K562 (cell line): ENCODE data around the gene FEN1. TPM values are rescaled to one million over a fixed set of nuclear protein-coding genes. Genes with fewer than 3 reads are reported as not detected.
A peak's percentile ranks its signal among the peaks of the same experiment; 100 is the strongest.

Experiments
- CCNT2 ChIP-seq: IDR thresholded peaks from 2 replicates; pipeline ENCODE4 v1.6.1; 2011; ENCODE audit warnings: borderline replicate concordance, low read depth, mild to moderate bottlenecking, moderate library complexity, mixed read lengths, low read length; ENCODE audit not compliant: insufficient read length; ENCODE audit errors: extremely low read depth
- FOXM1 ChIP-seq, 2 experiments: fragments of 450-650 bp in 1 of 2; sonication (generic) in 1 of 2; formaldehyde crosslinking in 1 of 2; IDR thresholded peaks; 2 replicates each; pipeline versions ENCODE4 v1.6.1 to v1.9.0; 2017 to 2022; ENCODE audit warnings: low read depth in 2 of 2, mild to moderate bottlenecking in 2 of 2, missing genetic modification reagents in 1 of 2, moderate library complexity in 1 of 2
- HSF4 ChIP-seq: fragments of 250-450 bp; sonication (Bioruptor Pico); IDR thresholded peaks from 2 replicates; pipeline ENCODE4 v2.1.2; 2022; ENCODE audit warnings: mild to moderate bottlenecking, moderate library complexity, borderline replicate concordance
- KAT8 ChIP-seq: fragments of 450-650 bp; IDR thresholded peaks from 2 replicates; pipeline ENCODE4 v1.6.1; 2016; ENCODE audit warnings: low read depth, mild to moderate bottlenecking
- KDM5B ChIP-seq: fragments of 200-600 bp; sonication (generic); IDR thresholded peaks from 2 replicates; pipeline ENCODE4 v1.6.1; 2012; ENCODE audit warnings: low read depth, mild to moderate bottlenecking, moderate library complexity, low read length, control low read depth, inconsistent platforms; ENCODE audit not compliant: insufficient replicate concordance
- MAFF ChIP-seq: IDR thresholded peaks from 2 replicates; pipeline ENCODE4 v1.6.1; 2012; ENCODE audit warnings: low read length, improper control_type of control experiment
- MEIS2 ChIP-seq: fragments of 450-650 bp; IDR thresholded peaks from 2 replicates; pipeline ENCODE4 v1.6.1; 2014; ENCODE audit warnings: mild to moderate bottlenecking; ENCODE audit not compliant: partially characterized antibody
- MYC ChIP-seq, 2 experiments: fragments of 250-450 bp in 1 of 2; sonication (Bioruptor Pico) in 1 of 2; IDR thresholded peaks; 2 replicates each; pipeline versions ENCODE4 v1.5.1 to v1.6.1; 2012 to 2021; ENCODE audit warnings: low read depth in 2 of 2, borderline replicate concordance in 1 of 2, improper control_type of control experiment in 1 of 2, low read length in 1 of 2, mild to moderate bottlenecking in 1 of 2, moderate library complexity in 1 of 2
- PHB2 ChIP-seq: fragments of 450-650 bp; IDR thresholded peaks from 2 replicates; pipeline ENCODE4 v1.6.1; 2017; ENCODE audit warnings: low read depth
- POLR2G ChIP-seq: fragments of 200-400 bp; formaldehyde crosslinking; IDR thresholded peaks from 2 replicates; pipeline ENCODE4 v1.6.1; 2017; ENCODE audit warnings: low read depth, mild to moderate bottlenecking, antibody characterized with exemption, low read length, moderate library complexity
- RAD21 ChIP-seq, 2 experiments: fragments of 250-450 bp in 1 of 2; fragments of 450-650 bp in 1 of 2; sonication (Bioruptor Pico) in 1 of 2; formaldehyde crosslinking in 1 of 2; IDR thresholded peaks in 1 of 2; conservative IDR thresholded peaks in 1 of 2; 2 replicates each; pipeline versions ENCODE4 v1.4.0 to v1.8.0; 2020 to 2022; ENCODE audit warnings: mild to moderate bottlenecking in 2 of 2, moderate library complexity in 1 of 2
- RBBP5 ChIP-seq: fragments of 200-600 bp; sonication (generic); IDR thresholded peaks from 2 replicates; pipeline ENCODE4 v1.6.1; 2012; ENCODE audit warnings: borderline replicate concordance, mild to moderate bottlenecking, low read length, control low read depth, inconsistent platforms; ENCODE audit not compliant: insufficient read depth, poor library complexity, severe bottlenecking
- SIN3B ChIP-seq: fragments of 450-650 bp; IDR thresholded peaks from 2 replicates; pipeline ENCODE4 v1.6.1; 2017; ENCODE audit warnings: low read depth, mild to moderate bottlenecking, moderate library complexity
- TAL1 ChIP-seq: fragments of 450-650 bp; IDR thresholded peaks from 2 replicates; pipeline ENCODE4 v1.6.1; 2016; ENCODE audit warnings: mild to moderate bottlenecking
- ZFX ChIP-seq: sonication (generic); formaldehyde crosslinking; IDR thresholded peaks from 2 replicates; pipeline ENCODE4 v1.8.0; 2022; ENCODE audit warnings: mild to moderate bottlenecking, missing genetic modification reagents, moderate library complexity
- polyA plus RNA-seq, 8 experiments: library from polyadenylated mRNA; depleted of rRNA in 4 of 8; stranded (reverse) in 5 of 8; unstranded in 3 of 8; fragments of >200 nt; fragmentation: Nextera tagmentation in 2 of 8; fragmentation: Illumina TruSeq in 1 of 8; extraction: Ambion mirVana in 2 of 8; extraction: Trizol in 1 of 8; gene quantifications; 2 replicates each; pipeline versions ENCODE4 v1.2.1 to v1.2.3, GENCODE V29; 2011 to 2014; ENCODE audit warnings: inconsistent platforms in 1 of 8, missing spikeins in 1 of 8
- total RNA-seq, 7 experiments: library from RNA; depleted of rRNA in 6 of 7; stranded (reverse); fragments of >200 nt in 6 of 7; fragmentation: Illumina TruSeq in 2 of 7; extraction: Trizol in 2 of 7; gene quantifications; 2 replicates each; pipeline versions ENCODE4 v1.2.1 to v1.2.3, GENCODE V29; 2011 to 2021; ENCODE audit warnings: low replicate concordance in 1 of 7
- TF ChIP-seq, protein P1 (sequence below), 3 experiments: IDR thresholded peaks in 2 of 3; conservative IDR thresholded peaks in 1 of 3; 2 replicates each; pipeline ENCODE4 v1.5.1; 2011 to 2012; ENCODE audit warnings: low read length in 3 of 3, mild to moderate bottlenecking in 3 of 3, control low read depth in 2 of 3, improper control_type of control experiment in 1 of 3, inconsistent platforms in 1 of 3, low read depth in 1 of 3, mixed read lengths in 1 of 3, moderate library complexity in 1 of 3; ENCODE audit not compliant: insufficient read depth in 2 of 3
- TF ChIP-seq, protein P2 (sequence below): sonication (generic); formaldehyde crosslinking; IDR thresholded peaks from 2 replicates; pipeline ENCODE4 v1.8.0; 2022; ENCODE audit warnings: missing genetic modification reagents, mild to moderate bottlenecking, moderate library complexity, borderline replicate concordance
- TF ChIP-seq, protein P3 (sequence below): fragments of 450-650 bp; IDR thresholded peaks from 2 replicates; pipeline ENCODE4 v1.6.1; 2017; ENCODE audit warnings: antibody characterized with exemption, mild to moderate bottlenecking

FEN1 gene
- total and polyA plus RNA-seq, 9 of the 15 experiments (the other 6 are each of a cell fraction or from before 2014, with no cell fraction given): 58.1 to 156 (median 137) TPM

DNA sequence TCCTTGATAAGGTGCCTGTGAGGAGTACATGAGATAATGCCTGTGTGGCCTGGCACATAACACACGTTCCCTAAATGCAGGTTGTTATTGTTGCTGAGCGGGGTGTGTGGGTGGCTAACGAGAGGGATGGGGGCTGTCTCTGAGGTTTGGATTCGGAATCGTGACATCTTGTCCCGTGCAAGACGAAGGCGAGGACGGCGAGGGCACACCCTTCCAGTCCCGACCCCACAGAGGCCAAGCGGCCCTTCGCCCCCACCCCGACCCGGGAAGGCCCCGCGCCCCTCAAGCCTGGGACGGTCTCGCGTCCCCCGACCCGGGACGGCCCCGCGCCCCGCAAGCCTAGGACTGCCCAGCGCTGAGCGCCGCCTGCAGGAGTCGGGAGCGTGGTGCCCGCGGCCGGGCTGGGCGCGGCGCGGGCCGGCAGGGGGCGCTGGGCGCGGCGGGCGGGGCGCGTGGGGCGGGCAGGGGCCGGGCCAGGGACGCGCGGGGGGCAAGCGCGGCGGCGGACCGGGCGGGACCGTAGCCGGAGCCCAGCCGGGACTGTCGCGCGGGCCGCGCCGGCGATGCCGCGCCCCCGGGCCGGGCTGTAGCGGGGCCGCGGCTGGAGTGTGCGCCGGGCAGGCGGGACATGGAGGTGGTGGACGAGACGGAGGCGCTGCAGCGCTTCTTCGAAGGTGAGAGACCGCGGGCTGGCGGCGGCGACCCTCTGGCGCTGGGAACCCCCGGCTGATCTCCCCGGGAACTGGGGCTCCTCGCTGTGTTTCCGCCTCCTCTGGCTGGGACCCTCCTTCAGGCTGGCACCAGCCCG lies 40.4 kb upstream of the FEN1 start, which contains the start of gene MYRF (continued):
- TF ChIP-seq KAT8: no peak
- TF ChIP-seq SIN3B: 0 out of 2 replicates have a peak, but pooled peaks have one; percentile 34
- no peak for TF ChIP-seq FOXM1 (IDR thresholded peaks at IDR 0.05; ENCODE audit: low read depth)
- 0 out of 2 replicates have a peak, but pooled peaks have one; percentile 56 for TF ChIP-seq FOXM1 (CRISPR knock-in tag; IDR thresholded peaks at IDR 0.05; ENCODE audit: low read depth)
- TF ChIP-seq HSF4 (CRISPR knock-in tag): no peak
- TF ChIP-seq, protein P1, sequence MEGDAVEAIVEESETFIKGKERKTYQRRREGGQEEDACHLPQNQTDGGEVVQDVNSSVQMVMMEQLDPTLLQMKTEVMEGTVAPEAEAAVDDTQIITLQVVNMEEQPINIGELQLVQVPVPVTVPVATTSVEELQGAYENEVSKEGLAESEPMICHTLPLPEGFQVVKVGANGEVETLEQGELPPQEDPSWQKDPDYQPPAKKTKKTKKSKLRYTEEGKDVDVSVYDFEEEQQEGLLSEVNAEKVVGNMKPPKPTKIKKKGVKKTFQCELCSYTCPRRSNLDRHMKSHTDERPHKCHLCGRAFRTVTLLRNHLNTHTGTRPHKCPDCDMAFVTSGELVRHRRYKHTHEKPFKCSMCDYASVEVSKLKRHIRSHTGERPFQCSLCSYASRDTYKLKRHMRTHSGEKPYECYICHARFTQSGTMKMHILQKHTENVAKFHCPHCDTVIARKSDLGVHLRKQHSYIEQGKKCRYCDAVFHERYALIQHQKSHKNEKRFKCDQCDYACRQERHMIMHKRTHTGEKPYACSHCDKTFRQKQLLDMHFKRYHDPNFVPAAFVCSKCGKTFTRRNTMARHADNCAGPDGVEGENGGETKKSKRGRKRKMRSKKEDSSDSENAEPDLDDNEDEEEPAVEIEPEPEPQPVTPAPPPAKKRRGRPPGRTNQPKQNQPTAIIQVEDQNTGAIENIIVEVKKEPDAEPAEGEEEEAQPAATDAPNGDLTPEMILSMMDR (IDR thresholded peaks at IDR 0.05 in 2 of 3, conservative IDR thresholded peaks at IDR 0.05 in 1 of 3; ENCODE audit: insufficient read depth in 2 of 3, low read depth in 1 of 3, low read length in 3 of 3): peak; percentile 42 to 96 (median 87)
- TF ChIP-seq MAFF: no peak
- TF ChIP-seq CCNT2: peak; percentile 43
- TF ChIP-seq RAD21 (CRISPR knock-in tag; conservative IDR thresholded peaks at IDR 0.05 in 1 of 2, IDR thresholded peaks at IDR 0.05 in 1 of 2): peak in 1 of 2 experiments; percentile 53; a peak in 3 of 4 replicates
- TF ChIP-seq PHB2: no peak
- TF ChIP-seq TAL1: no peak
- TF ChIP-seq, protein P2, sequence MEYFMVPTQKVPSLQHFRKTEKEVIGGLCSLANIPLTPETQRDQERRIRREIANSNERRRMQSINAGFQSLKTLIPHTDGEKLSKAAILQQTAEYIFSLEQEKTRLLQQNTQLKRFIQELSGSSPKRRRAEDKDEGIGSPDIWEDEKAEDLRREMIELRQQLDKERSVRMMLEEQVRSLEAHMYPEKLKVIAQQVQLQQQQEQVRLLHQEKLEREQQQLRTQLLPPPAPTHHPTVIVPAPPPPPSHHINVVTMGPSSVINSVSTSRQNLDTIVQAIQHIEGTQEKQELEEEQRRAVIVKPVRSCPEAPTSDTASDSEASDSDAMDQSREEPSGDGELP (CRISPR knock-in tag): peak; percentile 33; the same call in 1 of the 2 replicates
- TF ChIP-seq ZFX: peak; percentile 23; the same call in 1 of the 2 replicates
- no peak for TF ChIP-seq MEIS2
- peak; percentile 16 for TF ChIP-seq KDM5B
- peak; percentile 82 for TF ChIP-seq POLR2G
- peak; percentile 55; the same call in 1 of the 2 replicates for TF ChIP-seq MYC (IDR thresholded peaks at IDR 0.05; ENCODE audit: low read depth, low read length)
- no peak for TF ChIP-seq MYC (CRISPR knock-in tag; IDR thresholded peaks at IDR 0.05; ENCODE audit: borderline replicate concordance, low read depth)
- peak; percentile 60 for TF ChIP-seq RBBP5
- TF ChIP-seq, protein P3, sequence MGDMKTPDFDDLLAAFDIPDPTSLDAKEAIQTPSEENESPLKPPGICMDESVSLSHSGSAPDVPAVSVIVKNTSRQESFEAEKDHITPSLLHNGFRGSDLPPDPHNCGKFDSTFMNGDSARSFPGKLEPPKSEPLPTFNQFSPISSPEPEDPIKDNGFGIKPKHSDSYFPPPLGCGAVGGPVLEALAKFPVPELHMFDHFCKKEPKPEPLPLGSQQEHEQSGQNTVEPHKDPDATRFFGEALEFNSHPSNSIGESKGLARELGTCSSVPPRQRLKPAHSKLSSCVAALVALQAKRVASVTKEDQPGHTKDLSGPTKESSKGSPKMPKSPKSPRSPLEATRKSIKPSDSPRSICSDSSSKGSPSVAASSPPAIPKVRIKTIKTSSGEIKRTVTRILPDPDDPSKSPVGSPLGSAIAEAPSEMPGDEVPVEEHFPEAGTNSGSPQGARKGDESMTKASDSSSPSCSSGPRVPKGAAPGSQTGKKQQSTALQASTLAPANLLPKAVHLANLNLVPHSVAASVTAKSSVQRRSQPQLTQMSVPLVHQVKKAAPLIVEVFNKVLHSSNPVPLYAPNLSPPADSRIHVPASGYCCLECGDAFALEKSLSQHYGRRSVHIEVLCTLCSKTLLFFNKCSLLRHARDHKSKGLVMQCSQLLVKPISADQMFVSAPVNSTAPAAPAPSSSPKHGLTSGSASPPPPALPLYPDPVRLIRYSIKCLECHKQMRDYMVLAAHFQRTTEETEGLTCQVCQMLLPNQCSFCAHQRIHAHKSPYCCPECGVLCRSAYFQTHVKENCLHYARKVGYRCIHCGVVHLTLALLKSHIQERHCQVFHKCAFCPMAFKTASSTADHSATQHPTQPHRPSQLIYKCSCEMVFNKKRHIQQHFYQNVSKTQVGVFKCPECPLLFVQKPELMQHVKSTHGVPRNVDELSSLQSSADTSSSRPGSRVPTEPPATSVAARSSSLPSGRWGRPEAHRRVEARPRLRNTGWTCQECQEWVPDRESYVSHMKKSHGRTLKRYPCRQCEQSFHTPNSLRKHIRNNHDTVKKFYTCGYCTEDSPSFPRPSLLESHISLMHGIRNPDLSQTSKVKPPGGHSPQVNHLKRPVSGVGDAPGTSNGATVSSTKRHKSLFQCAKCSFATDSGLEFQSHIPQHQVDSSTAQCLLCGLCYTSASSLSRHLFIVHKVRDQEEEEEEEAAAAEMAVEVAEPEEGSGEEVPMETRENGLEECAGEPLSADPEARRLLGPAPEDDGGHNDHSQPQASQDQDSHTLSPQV: peak; percentile 62
